Osteocyte (in vitro differentiated cells): ENCODE results near the gene GUCA2A. TPM values are rescaled to one million over a fixed set of nuclear protein-coding genes. Genes with fewer than 3 reads are reported as not detected.

Source experiments
- DNase-seq: peaks from one replicate; pipeline ENCODE4 v3.0.0; 2021; ENCODE audit warnings: mixed read lengths; ENCODE audit not compliant: unreplicated experiment; ENCODE audit errors: extremely low spot score
- H3K27ac Mint-ChIP-seq: one replicate; pipeline ENCODE4 v1.8.0; 2021; ENCODE audit warnings: mild to moderate bottlenecking, mixed read lengths; ENCODE audit not compliant: unreplicated experiment
- H3K27me3 Mint-ChIP-seq: one replicate; pipeline ENCODE4 v1.8.0; 2021; ENCODE audit warnings: mixed read lengths; ENCODE audit not compliant: unreplicated experiment
- H3K36me3 Mint-ChIP-seq: one replicate; pipeline ENCODE4 v1.8.0; 2021; ENCODE audit warnings: mixed read lengths; ENCODE audit not compliant: unreplicated experiment
- H3K4me1 Mint-ChIP-seq: one replicate; pipeline ENCODE4 v1.8.0; 2021; ENCODE audit warnings: mixed read lengths; ENCODE audit not compliant: unreplicated experiment
- H3K4me3 Mint-ChIP-seq: one replicate; pipeline ENCODE4 v1.8.0; 2021; ENCODE audit warnings: mild to moderate bottlenecking, moderate library complexity, mixed read lengths; ENCODE audit not compliant: unreplicated experiment
- H3K9me3 Mint-ChIP-seq: one replicate; pipeline ENCODE4 v1.8.0; 2021; ENCODE audit warnings: mixed read lengths; ENCODE audit not compliant: unreplicated experiment
- total RNA-seq: library from RNA; stranded (reverse); gene quantifications from 2 replicates; pipeline ENCODE4 v1.2.1, GENCODE V29; 2021
- TF ChIP-seq, protein P1 (sequence below): fragments of 200-600 bp; sonication (generic); IDR thresholded peaks from 2 replicates; pipeline ENCODE4 v1.5.0; 2021; ENCODE audit warnings: antibody characterized with exemption, mild to moderate bottlenecking, moderate library complexity

Gene GUCA2A
- total RNA-seq, 1 donor from 2014 or later, result not detected

DNA sequence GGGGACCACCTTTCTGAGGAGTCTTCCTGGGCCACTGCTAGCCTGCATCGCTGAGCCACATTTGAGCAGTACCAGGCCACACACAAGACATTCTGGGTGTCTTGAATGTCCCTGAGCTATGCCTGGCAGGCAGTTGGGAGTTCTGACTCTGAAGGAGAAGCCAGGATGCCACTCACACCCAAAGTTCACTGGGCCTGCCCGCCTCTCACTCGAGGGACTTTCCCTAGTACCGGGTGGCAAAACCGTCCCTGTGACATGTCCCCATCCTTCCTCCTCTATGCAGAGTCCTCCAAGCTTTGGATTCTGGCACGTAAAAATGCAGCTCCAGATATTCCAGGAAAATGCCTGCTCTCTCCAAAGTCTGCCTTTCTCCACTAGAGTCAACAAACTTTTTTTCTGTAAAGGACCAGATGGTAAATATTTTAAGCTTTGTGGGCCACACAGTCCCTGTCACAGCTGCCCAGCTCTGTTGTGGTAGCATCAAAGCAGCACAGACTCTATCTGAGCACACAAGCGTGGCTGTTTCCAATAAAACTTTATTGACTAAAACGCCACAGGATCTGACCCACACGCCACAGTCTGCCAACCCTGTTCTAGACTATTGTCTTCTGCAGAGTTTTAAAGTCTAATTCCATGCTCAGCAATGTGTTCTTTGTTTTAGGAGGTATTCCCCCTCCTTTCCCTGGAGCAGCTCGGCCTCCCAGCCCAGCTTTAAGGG is 30.6 kb downstream of the GUCA2A start:
- H3K27me3 Mint-ChIP-seq, result peaks cover 37% of the 10 kb centered on the region
- TF ChIP-seq, protein P1, sequence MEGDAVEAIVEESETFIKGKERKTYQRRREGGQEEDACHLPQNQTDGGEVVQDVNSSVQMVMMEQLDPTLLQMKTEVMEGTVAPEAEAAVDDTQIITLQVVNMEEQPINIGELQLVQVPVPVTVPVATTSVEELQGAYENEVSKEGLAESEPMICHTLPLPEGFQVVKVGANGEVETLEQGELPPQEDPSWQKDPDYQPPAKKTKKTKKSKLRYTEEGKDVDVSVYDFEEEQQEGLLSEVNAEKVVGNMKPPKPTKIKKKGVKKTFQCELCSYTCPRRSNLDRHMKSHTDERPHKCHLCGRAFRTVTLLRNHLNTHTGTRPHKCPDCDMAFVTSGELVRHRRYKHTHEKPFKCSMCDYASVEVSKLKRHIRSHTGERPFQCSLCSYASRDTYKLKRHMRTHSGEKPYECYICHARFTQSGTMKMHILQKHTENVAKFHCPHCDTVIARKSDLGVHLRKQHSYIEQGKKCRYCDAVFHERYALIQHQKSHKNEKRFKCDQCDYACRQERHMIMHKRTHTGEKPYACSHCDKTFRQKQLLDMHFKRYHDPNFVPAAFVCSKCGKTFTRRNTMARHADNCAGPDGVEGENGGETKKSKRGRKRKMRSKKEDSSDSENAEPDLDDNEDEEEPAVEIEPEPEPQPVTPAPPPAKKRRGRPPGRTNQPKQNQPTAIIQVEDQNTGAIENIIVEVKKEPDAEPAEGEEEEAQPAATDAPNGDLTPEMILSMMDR, result no peak
- no peaks in the 10 kb centered on the region for H3K9me3 Mint-ChIP-seq
- no peak overlapping the region for H3K27ac Mint-ChIP-seq
- H3K4me1 Mint-ChIP-seq, result no peaks in the 10 kb centered on the region
- H3K4me3 Mint-ChIP-seq, result no peak overlapping the region
- no peaks in the 10 kb centered on the region for H3K36me3 Mint-ChIP-seq
- DNase-seq, result peak; percentile 69

DNA sequence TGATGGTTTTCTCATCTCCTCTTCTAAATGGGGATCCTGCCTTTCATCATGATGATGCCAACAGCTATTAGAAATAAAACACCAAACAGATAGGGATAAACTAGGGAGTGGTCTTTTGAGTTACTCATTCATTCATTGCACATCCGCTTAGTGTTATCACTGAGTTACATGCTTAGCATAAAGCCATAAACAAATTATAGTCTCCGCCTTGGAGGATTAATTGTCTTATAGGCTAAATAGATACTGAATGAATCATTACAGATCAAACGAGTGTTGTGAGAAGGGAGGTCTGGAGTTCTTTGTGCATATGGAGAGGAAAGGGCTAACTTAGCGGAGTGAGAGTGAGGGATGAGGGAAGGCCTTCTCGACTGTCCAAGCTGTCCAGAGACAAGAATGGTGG is 31.2 kb downstream of the GUCA2A start:
- TF ChIP-seq, protein P1, result no peak
- no peak for DNase-seq
- Mint-ChIP-seq H3K4me3 (no peak overlapping the region), H3K27me3 (peaks cover 39% of the 10 kb centered on the region), H3K9me3 (no peaks in the 10 kb centered on the region), H3K4me1 (no peaks in the 10 kb centered on the region), H3K27ac (no peak overlapping the region), H3K36me3 (no peaks in the 10 kb centered on the region)

DNA sequence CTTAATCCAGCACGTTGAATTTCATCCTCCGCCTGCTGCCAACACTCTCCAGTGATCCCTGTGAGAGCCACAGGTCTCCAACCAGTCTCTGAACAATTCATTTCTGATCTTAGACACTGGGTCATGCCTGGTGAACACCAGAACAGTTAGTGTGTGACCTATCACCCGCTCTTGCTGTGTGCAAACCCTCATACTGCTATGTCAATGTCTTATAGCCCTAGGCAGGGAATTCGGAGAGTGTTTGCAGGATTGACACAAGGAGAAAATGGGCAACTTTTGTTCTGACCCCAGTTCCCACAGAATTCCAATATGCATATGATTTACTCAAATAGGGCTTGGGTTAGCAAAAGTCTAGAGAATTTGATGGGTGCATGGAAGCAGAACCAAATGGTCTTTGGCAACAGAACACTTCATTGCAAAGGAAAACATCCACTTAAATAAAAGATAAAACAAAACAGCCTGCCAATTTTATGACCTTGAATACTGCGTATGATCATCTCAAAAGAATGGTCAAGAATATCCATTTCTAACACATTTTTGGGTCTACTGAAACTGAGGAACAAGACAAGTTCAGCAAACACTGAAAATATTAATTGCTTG is 34.4 kb downstream of the GUCA2A start:
- H3K27me3 Mint-ChIP-seq, result peaks cover 36% of the 10 kb centered on the region
- H3K36me3 Mint-ChIP-seq, result no peaks in the 10 kb centered on the region
- H3K9me3 Mint-ChIP-seq, result no peaks in the 10 kb centered on the region
- no peak overlapping the region for H3K27ac Mint-ChIP-seq
- H3K4me3 Mint-ChIP-seq, result no peak overlapping the region
- no peak for DNase-seq
- H3K4me1 Mint-ChIP-seq, result no peaks in the 10 kb centered on the region
- TF ChIP-seq, protein P1, result no peak

DNA sequence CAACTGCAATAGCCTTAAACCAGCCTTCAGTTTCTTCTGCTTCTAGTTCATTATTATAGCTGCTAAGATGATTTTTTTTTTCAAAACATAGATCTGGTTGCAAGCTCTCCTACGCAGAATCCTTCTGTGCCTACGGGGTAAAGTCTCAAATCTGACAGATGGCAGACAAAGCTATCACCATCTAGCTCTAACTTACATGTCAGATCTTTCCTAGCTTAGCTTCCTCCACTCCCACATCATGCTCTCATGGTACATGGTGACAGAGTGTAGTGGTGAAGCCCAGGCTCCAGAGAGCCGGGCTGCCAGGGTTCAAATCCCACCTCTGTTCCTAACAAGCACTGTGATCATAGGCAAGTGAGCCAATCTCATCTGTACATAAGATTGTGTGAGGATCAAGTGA is 35.6 kb downstream of the GUCA2A start:
- Mint-ChIP-seq H3K4me3 (no peak overlapping the region), H3K9me3 (no peaks in the 10 kb centered on the region), H3K27ac (no peak overlapping the region), H3K4me1 (no peaks in the 10 kb centered on the region), H3K27me3 (peaks cover 31% of the 10 kb centered on the region), H3K36me3 (no peaks in the 10 kb centered on the region)
- TF ChIP-seq, protein P1, result no peak
- no peak for DNase-seq

DNA sequence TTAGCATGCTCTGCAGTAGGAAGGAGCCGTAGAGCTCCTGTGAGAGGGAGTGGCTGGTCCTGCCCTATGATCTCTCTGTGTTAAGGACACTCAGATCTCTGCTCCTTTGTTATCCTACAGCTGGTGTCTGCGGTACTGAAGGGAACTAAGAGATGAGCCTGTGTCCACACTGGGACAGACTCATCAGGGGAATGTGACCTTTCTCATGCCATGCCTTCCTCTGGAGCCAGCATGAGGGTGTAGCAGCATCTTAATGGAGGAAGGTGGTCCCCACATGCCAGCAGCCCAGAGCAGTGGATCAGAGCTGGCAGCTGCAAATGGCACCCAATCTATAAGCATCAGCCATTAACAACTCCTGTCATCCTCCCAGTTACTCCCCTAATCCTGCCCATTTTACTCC is 36.0 kb downstream of the GUCA2A start:
- Mint-ChIP-seq H3K4me3 (no peak overlapping the region), H3K27me3 (peaks cover 30% of the 10 kb centered on the region), H3K36me3 (no peaks in the 10 kb centered on the region), H3K27ac (no peak overlapping the region), H3K9me3 (no peaks in the 10 kb centered on the region), H3K4me1 (no peaks in the 10 kb centered on the region)
- DNase-seq, result peak; percentile 66
- TF ChIP-seq, protein P1, result no peak
